BJ (cell line): ENCODE measurements around the gene TOGARAM2. TPM values are rescaled to one million over a fixed set of nuclear protein-coding genes. Genes with fewer than 3 reads are reported as not detected.

ENCODE experiments used
- CTCF ChIA-PET: fragments of 350-600 bp; formaldehyde crosslinking; extraction: SDS; loops from one replicate; lab custom pipeline; 2021; ENCODE audit warnings: antibody characterized with exemption, inconsistent platforms; lab: Yijun Ruan, JAX
- POLR2A ChIA-PET: fragments of 300-600 bp; sonication (Branson Sonifier 250); formaldehyde crosslinking; extraction: SDS; loops from one replicate; lab custom pipeline; 2021; ENCODE audit warnings: antibody characterized with exemption; lab: Charles Lee
- DNase-seq: peaks from one replicate; pipeline ENCODE4 v3.0.0-alpha.2; 2011; ENCODE audit warnings: low read depth
- H3K27me3 ChIP-seq: 2 replicates; pipeline ENCODE4 v1.6.0; 2011; ENCODE audit warnings: low read length; ENCODE audit not compliant: control insufficient read depth, insufficient read depth
- H3K36me3 ChIP-seq: 2 replicates; pipeline ENCODE4 v1.5.1; 2011; ENCODE audit warnings: low read length; ENCODE audit not compliant: control insufficient read depth, insufficient read depth
- H3K4me3 ChIP-seq: 2 replicates; pipeline ENCODE4 v1.5.1; 2011; ENCODE audit warnings: low read depth, mild to moderate bottlenecking, control low read depth, low read length
- CTCF ChIP-seq: IDR thresholded peaks from 2 replicates; pipeline ENCODE4 v1.5.1; 2011; ENCODE audit warnings: low read depth, mild to moderate bottlenecking, control low read depth, inconsistent platforms, low read length, moderate library complexity; ENCODE audit not compliant: insufficient read depth
- polyA plus RNA-seq: library from polyadenylated mRNA; depleted of rRNA; stranded (reverse); fragments of >200 nt; gene quantifications from 2 replicates; pipeline ENCODE4 v1.2.3, GENCODE V29; 2011

Gene TOGARAM2
- polyA plus RNA-seq, 1 experiment = 0.09 TPM

- Histone ChIP-seq H3K36me3 (no peaks in the 10 kb centered on the region), H3K4me3 (no peak overlapping the region), H3K27me3 (peaks cover 2% of the 10 kb centered on the region)
- no peak for DNase-seq
- ChIA-PET CTCF (no interaction called here), POLR2A (no interaction called here)
- no peak for TF ChIP-seq CTCF
These were observed 92.8 kb downstream of the TOGARAM2 start for GRCh38 chr2:29073933-29074332.

DNA sequence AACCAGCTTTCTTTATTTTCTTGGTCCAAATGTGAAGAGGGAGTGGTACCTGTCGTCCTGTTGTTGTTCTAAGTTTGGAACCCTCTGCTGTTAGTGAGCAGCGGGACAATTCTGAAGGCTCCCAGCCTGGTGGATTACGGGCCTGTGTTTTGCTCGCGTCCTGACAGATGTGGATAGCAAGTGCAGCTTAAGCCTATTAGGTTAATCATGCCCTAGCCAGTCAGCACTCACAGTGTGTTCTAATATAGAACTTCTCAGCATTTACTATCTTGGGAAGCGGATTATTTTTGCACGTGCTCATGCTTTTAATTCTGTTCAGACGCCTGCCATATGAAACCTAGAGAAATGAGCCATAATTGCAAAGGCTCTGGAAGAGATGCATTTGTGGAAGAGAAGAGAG lies 93.3 kb downstream of the TOGARAM2 start, which contains the start of gene PCARE:
Gene PCARE (minus strand): TSS at position 113 of the 400 bp plus-strand sequence. CDS start 262 bp downstream, outside the sequence.
- Histone ChIP-seq H3K4me3 (no peak within 1 kb of the TSS), H3K36me3 (no peaks in the 10 kb centered on the region), H3K27me3 (peaks cover 2% of the 10 kb centered on the region)
- ChIA-PET CTCF (no interaction called here), POLR2A (no interaction called here)
- no peak for TF ChIP-seq CTCF
- DNase-seq = no peak

DNA sequence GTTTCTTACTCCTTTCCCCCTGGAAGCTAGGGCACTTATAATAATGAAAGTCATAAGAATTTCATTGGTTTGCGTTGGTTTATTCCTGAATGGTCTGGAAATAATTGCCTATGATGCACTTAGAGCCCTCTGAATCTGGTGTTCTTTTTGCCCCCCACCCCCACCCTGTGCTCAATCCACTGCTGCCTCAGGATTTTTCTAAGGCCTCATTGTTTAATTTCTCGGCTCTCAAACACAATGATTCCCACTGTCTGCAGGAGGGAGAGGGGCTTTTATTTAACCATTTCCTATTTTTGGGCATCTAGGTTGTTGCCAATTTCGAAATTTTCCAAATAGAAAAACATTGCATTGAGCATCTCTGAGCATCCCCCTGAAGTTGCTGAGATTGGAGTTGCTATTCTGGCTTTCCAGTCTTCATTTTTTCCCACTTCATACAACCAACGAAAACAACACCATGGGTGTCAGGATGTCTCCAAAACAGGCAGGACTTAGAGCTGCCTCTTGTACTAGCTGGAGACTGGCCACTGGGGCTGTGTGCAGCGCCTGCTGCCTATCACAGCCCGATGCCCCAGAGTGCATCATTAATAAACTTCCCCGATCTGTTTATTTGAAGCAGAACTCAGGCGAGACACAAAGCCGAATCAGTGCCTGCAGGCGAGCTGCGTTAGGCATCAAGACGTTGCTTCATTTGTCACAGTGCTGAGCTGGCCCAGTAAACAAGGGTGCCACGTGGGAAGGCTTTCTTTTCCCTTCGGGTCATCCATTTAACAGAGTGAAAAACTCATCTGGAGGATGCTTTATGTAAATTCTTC lies 95.0 kb downstream of the TOGARAM2 start:
- no peak for TF ChIP-seq CTCF
- ChIA-PET CTCF (interaction anchor here (3.0 kb wide), 1 partner anchor 10 kb away, joined by 10 read pairs; no protein-coding TSS in a partner anchor), POLR2A (no interaction called here)
- no peaks in the 10 kb centered on the region for H3K36me3 ChIP-seq
- peaks cover 2% of the 10 kb centered on the region; the same call in 1 of the 2 replicates for H3K27me3 ChIP-seq
- no peak overlapping the region for H3K4me3 ChIP-seq
- peak; percentile 13 for DNase-seq

- CTCF ChIA-PET = no interaction called here
- no peak for TF ChIP-seq CTCF
- POLR2A ChIA-PET = no interaction called here
These were observed 98.8 kb downstream of the TOGARAM2 start for GRCh38 chr2:29079887-29080286.

GRCh38 chr2:29080886-29081743 lies 100.0 kb downstream of the TOGARAM2 start:
- ChIA-PET POLR2A (no interaction called here), CTCF (no interaction called here)
- DNase-seq = no peak
- TF ChIP-seq CTCF = no peak
- H3K36me3 ChIP-seq = no peaks in the 10 kb centered on the region
- no peaks in the 10 kb centered on the region for H3K27me3 ChIP-seq
- H3K4me3 ChIP-seq = no peak overlapping the region

More at GRCh38 chr2:29079887-29080286, 98.8 kb downstream of the TOGARAM2 start:
- Histone ChIP-seq H3K27me3 (no peaks in the 10 kb centered on the region), H3K4me3 (no peak overlapping the region), H3K36me3 (no peaks in the 10 kb centered on the region)
- no peak for DNase-seq
